GM21381 (cell line): Measurements from ENCODE around the gene CLCN1.
A peak's percentile ranks its signal among the peaks of the same experiment; 100 is the strongest.
"Not testable (repeated sequence)": the region's sequence is repeated elsewhere in the genome, so short reads cannot be mapped to it uniquely, and the experiment has no call there.

Experiments used
- ATAC-seq: cut with Tn5 transposase; IDR thresholded peaks from one replicate; pipeline ENCODE4 v1.9.1; 2021; ENCODE audit warnings: mild to moderate bottlenecking, moderate library complexity; ENCODE audit not compliant: unreplicated experiment

Gene CLCN1

DNA sequence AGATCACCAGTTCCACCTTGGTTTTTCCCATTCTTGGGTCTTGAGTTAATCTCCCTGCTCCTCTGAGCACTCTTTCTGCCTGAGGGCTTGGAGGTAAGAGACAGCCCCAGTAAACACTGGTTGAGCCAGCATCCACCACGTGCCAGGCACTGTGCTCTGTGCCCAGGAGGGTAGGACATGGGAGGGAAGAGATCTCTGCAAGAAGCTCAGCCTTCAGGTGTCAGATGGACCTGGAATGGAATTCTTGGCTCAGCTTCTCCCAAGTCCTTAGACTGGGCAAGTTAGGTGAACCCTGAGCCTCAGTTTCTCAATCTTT lies 67.7 kb downstream of the CLCN1 start:
- ATAC-seq: no peak

DNA sequence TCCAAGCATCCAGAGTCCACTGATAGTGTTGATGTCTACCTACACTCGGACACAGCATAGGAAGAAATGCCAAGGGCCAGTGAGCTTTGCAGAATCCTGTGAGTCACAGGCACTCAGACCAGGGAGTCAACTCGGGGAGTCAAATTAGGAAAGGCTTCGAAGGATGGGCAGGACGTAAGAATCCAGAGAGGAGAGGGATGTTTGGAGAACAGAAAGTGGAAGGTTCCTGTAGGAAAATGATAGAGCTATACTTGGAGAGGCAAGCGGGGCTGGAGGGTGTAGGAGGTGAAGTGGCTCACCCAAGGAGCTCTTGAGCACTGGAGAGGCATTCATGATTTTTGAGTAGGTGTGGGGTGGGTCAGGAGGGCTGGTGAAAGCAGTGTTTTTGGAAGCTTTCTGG lies 68.2 kb downstream of the CLCN1 start:
- no peak for ATAC-seq

DNA sequence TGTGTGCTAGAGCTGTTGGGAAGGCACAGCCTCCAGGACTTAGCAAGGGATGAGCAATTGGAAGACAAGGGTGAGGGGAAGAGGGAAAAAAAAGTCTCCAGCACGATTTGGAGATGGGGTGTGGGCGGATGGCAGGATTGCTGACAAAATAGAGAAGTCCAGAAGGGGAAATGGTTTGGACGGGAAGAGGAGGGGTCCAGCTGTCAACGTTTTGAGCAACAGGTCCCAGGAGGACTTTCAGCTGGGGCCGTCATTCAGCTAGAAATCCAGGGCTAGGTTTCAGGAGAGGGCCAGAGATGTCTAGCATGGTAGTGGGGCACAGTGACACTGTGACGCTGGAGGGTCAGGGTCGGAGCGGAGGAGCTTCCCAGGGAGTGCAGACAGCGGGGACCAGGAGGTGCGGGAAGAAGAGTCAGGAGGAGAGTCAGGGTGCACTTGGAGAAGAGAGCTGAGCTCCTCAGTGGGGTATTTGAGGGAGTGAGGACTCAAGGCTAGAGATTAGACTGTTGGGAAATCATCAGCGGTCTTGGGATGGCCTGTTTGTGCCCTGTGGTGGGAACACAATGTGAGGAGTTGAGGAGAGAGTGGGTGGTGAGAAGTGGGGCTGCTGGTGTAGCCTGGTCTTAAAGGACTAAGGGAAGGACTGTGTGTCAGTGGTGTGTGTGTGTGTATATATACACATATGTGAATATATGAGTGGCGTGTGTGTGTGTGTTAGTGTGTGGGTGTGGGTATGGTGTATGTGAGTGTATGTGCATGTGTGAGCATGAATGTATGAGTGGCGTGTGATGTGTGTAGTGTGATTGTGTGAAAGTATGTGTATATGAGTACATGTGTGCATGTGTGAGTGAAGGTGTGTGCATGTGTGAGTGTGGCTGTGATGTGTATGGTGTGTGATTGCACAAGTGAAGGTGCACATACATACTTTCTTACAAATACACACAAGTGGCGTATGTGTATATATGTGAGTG lies 69.0 kb downstream of the CLCN1 start:
- ATAC-seq: no peak

DNA sequence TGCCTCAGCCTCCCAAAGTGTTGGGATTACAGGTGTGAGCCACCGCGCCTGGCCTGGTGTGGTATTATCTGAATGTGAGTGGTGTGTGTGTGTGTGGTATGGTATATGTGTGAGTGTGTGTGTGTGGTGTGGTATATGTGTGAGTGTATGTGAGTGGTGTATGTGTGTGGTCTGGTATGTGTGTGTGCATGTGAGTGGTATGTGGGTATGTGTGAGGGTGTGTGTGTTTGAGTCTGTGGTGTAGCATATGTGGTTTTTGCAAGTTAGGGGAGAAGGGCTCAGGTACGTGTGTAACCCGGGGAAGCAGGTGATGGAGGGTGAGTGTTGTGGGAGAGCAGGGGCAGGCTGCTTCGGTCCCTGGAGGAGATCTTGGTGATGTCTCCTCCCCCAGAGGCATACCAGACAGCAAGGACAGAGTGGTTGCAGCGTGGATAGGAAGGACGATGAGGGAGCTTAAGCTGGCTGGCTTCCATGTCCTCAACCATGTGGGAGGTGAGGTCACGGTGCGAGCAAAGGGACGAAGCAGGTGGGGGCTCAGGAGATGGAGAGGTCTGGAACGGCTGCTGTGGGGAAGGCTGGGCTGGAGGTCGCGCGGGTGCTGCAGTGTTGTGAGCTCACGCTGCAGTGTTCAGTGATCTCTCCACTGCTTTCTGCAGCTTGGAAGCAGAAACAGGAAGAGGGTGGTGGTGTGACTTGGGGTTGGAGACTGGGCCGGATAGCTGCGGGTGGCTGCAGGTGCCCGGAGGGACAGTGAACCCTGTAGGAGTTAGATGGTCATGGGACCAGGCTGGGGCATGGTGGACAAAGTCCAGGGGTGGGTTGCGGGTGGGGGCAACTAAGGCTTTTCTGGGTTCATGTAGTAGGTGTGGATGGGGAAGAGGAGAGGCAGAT lies 70.2 kb downstream of the CLCN1 start:
- peak; percentile 44 for ATAC-seq

DNA sequence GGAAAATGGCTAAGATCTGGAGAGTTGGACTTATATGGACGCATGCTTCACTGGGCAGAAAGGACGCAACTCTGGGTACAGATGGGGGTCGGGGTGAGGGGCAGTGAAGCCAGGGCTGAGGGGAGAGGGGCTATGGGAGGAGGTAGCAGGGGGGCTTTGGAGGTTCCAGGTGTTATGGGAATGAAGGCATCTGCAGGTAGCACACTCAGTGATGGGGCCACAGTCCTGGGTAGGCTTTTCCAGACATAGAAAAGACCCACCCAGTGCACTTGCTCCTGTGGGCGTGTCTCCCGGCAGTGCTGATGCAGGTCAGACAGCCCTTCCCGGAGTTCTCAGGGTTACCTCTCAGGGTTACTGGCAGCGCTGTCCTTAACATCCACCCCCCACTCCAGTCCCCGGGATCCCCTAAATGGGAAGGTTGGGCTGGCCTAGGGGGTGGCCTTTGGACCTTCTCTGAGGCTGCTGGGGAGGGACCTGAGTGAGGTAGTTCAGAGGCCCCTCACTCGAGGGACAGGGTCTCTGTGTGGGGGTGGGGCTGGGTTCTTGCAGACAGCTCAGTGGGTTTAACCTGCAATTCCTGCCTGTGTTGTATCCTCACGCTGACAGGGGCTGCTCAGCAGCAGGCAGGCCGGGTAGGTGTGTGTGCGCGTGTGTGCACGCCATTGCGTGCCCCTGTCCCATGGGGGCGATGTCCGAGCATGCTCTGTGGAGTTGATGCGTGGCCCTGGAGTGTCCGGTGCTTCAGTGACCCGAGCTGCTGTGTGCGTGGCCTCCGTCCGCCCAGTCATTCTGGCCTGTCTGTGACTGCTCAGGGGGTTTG lies 71.5 kb downstream of the CLCN1 start:
- no peak for ATAC-seq

DNA sequence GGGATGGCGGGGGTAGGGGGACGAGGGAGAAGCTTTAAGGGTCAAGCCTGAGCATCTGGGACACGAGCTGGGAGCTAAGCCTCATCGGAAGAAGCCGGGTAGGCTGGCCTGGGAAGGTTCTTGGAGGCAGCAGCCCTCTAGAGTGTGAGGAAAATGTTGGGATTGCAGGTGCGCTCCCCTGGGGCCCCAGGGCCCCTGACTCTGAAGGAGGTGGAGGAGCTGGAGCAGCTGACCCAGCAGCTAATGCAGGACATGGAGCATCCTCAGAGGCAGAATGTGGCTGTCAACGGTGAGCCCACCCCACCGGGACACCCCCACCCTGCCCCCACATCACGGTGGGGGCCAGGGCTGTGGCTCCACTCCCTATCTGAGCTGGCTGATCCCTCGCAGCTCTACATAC lies 72.1 kb downstream of the CLCN1 start:
- no peak for ATAC-seq

DNA sequence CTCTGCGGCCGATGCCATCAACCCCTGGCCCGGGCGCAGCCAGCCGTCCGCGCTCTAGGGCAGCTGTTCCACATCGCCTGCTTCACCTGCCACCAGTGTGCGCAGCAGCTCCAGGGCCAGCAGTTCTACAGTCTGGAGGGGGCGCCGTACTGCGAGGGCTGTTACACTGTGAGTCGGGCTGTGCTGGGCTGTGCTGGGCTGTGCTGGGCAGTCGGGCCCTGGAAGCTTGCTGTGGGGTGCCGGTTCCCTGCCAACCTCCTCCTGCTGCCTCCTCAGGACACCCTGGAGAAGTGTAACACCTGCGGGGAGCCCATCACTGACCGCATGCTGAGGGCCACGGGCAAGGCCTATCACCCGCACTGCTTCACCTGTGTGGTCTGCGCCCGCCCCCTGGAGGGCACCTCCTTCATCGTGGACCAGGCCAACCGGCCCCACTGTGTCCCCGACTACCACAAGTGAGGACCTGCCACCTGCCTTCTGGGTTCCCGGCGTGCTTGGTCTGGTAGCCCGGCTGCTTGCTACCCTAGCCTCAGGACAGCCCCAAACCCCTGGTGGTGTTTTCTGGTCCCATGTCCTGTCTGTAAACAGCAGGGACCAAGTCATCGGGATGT lies 72.7 kb downstream of the CLCN1 start:
- ATAC-seq: no peak

DNA sequence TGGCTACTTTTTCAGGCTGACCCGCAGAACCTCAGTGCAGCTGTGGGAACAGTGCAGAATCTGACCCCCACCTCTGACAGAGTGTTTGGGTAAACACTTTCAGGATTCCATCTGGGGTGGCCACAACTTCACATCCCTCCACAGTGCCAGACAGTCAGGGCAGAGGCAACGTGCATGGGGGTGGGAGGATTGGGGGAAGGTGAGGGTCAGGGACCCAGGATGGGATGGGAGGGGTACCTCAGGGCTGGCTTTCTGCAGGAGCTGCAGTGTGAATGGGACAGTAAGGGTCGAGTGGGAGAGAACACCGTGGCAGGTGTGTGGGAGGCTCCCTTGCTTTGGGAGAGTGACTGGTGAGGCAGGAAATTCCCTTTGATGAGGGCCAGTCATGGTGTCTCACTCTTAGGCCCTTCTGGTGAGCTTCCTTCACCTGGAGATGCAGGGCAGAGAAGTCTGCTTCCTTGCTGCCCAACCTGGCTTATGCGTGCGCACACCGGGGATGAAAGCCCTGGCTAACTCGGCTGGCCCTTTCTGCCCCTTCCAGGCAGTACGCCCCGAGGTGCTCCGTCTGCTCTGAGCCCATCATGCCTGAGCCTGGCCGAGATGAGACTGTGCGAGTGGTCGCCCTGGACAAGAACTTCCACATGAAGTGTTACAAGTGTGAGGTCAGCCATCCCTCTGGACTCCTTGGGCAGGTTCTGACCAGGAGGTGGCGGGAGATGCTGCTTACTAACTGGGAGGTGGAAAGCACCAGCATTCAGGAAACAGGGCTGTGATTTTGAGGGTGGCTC lies 73.6 kb downstream of the CLCN1 start:
- ATAC-seq: no peak

DNA sequence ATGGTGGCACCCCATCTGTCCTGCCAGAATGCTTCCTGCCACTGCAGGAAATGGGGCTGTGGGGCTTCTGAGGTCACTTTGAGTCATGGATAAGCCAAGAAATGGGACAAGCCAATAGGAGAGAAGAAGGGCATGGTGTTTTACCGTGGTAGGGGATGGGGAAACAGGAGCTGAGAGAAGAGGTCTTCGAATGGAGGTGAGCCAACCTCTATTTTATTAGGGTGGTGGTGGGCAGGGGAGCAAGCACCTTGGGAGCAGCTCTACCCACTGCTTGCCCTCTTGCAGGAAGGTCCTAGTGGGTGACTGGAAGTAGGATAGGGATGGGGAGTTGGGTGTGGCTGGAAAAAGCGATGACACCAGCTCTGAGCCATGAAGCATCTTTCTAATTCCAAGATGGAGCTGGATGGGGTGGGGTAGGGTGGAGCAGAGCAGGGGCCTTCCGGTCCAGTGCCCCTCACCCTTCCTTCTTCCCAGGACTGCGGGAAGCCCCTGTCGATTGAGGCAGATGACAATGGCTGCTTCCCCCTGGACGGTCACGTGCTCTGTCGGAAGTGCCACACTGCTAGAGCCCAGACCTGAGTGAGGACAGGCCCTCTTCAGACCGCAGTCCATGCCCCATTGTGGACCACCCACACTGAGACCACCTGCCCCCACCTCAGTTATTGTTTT lies 74.3 kb downstream of the CLCN1 start:
- no peak for ATAC-seq

DNA sequence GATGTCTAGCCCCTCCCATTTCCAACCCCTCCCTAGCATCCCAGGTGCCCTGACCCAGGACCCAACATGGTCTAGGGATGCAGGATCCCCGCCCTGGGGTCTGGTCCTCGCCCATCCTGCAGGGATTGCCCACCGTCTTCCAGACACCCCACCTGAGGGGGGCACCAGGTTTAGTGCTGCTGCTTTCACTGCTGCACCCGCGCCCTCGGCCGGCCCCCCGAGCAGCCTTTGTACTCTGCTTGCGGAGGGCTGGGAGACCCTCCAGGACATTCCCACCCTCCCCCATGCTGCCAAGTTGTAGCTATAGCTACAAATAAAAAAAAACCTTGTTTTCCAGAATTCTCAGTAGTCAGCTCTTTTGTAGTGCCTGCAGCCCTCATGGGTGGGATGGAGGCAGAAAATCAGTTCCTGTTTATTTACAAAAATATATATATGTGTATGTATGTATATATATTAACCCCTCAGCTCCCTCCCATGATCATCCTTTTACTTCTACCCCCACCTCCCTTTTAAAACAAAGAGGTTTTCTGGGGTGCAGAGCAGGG lies 74.9 kb downstream of the CLCN1 start:
- ATAC-seq: no peak

DNA sequence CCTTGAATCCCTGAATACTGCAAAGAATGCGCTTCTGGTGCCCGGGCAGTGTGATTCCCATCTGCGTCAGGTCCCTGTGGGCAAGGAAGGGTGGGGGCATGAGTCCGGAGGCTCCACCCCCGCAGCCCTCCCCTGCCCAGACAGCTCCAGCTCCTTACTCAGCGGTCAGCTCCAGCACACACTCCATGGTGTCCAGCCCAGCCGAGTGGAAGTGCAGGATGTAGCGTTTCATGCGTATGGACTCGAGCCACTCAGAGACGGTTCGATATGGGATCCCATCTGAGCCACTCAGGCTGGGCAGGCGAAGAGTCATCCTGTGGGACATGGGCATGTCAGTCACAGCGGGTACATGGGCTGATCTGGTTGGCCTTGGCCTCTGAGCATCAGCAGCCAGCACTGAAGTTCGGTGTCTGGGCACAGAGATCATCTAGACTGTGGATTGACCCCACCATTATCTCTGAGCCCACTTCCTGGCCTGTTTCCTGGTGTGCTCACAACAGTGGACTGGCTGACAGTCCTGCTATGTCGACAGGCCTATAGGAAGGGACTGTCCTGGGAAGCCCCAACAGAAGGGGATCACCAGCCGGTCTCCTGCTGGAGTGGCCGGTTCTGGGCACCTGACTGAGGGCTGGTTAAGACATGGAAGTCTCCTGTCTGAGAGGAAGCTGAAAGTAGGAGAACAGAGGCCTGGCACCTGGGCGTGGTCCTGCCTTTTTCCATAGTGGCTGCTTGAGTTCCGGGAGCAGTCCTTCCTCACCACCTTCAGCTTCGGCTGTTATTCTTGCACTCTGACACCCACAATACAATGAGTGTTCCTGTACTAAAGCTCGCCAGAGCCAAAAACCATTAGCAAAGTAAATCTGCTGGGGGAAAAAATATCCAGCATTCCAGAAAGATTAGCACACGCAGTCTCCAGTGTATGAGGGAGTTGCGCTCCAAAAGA lies 75.8 kb downstream of the CLCN1 start:
- no peak for ATAC-seq

DNA sequence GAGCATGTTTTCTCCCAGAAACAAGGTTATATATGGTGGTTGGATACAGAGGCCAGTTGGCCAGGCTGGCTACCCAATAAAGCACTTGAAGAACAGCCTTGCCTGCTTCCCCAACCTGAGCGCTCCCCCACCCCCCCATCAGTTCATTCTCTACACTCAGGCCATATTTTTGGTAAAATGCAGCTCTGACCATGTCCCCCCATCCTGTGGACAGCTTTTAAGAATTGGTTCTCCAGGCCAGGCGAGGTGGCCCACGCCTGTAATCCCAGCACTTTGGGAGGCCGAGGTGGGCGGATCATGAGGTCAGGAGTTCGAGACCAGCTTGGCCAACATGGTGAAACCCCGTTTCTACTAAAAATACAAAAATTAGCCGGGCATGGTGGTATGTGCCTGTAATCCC lies 76.5 kb downstream of the CLCN1 start:
- ATAC-seq: not testable (repeated sequence)

DNA sequence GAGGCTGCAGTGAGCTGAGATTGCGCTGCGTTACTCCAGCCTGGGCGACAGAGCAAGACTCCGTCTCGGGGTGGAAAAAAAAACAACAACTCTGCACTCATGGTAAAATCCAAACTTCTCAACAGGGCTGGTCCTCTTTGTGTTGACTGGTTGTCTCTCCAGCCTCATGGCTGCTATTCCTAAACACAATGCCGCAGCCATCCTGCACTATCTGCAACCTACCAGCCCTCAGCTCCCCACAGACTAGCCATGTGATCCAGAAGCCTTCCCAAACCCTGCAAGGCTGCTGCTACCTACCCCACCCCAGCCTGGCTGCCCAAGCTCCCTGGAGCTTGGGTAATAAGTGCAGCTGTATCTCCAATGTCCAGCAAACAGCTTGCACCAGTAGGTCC lies 77.0 kb downstream of the CLCN1 start:
- ATAC-seq: no peak

DNA sequence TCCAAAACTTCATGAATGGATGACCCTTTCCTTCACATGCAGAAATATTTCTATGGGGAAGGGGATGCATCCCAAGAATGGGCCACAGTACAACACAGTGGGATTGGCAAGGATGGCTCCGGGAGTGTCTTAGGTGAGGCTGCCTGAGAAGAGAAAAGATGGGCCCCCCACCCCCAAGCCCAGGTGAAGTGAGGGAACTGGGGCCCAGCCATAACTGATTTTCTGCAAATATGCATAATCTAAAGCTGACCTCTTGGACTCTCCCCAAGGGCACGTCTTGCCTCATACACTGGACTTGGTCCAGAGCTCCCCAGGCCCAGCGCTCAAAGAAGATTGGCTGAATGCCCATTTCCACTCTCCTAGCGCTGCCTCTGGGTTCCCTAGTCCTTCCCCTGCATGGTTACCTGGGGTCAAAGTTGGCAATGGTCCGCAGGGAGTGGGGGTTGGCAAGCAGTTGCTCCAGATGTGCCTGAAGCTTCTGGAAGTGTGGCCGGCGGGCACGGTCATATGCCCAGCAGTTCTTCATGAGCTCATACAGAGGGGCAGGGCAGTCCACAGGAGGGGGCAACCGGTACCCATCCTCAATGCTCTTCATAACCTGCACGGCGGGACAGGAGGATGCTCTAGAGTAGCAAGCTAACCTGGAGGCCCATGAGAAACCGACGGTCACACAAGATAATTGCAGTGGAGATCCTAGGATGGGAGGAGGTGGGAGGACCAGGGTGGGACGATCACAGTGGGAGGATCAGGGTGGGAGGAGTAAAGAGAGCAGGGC lies 77.5 kb downstream of the CLCN1 start:
- ATAC-seq: no peak

DNA sequence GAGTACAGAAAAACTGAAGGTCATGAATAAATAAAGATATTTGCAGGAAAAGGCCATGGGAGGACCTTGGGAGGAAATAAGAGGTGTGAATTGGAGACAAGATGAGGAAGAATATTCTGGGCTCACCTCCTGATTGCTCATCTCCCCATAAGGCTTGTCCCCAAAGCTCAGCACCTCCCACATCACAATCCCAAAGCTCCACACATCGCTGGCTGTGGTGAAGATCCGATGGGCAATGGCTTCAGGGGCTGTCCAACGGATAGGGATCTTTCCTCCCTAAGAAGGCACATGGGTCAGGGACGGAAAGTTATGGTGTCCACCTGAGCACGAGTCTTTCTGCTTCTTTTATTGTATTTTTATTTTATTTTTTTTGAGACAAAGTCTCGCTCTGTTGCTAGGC lies 78.2 kb downstream of the CLCN1 start:
- ATAC-seq: no peak

DNA sequence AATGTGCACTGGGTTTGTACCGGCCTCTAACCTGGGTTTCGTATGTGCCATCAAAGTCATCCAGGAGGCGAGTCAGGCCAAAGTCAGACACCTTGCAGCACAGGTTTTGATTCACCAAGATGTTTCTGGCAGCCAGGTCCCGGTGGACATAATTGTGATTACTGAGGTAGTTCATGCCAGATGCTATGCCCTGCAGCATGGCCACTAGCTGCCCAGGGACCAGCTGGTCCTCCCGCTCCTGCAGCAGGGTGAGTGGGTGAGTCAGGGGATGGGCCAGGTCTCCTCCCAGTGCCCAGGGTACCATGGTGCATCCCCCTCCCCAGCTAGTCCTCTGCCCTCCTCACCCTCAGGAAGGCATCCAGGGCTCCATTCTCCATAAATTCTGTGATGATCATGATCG lies 78.9 kb downstream of the CLCN1 start:
- no peak for ATAC-seq
